ENCODE results near the gene RPS8.
A peak's percentile ranks its signal among the peaks of the same experiment; 100 is the strongest.
"Not testable (repeated sequence)": the region's sequence is repeated elsewhere in the genome, so short reads cannot be mapped to it uniquely, and the experiment has no call there.

Gene RPS8

GRCh38 chr1:44775078-44775929, at the start of gene RPS8:
RPS8 (plus strand) TSS chr1:44775540; CDS start chr1:44775597, 57 bp downstream.
- peak; percentile 97 for DNase-seq

GRCh38 chr1:44730741-44731512, 44.4 kb upstream of the RPS8 start, which contains the start of gene RNU5D-1:
RNU5D-1 (minus strand) TSS chr1:44731170.
- peak; percentile 98 for DNase-seq

- no peak for DNase-seq
Measured at GRCh38 chr1:44733365-44733764, 42.0 kb upstream of the RPS8 start.

GRCh38 chr1:44733784-44734183, 41.6 kb upstream of the RPS8 start:
- no peak for DNase-seq

GRCh38 chr1:44735992-44736391, 39.3 kb upstream of the RPS8 start:
- DNase-seq = no peak

GRCh38 chr1:44738953-44739306, 36.4 kb upstream of the RPS8 start:
- DNase-seq = not testable (repeated sequence)

GRCh38 chr1:44739307-44740178, 35.8 kb upstream of the RPS8 start, which contains the start of gene KIF2C:
KIF2C (plus strand) TSS chr1:44739837; CDS start chr1:44739933, 96 bp downstream.
- peak; percentile 98 for DNase-seq

GRCh38 chr1:44740179-44740617, 35.1 kb upstream of the RPS8 start:
- DNase-seq = peak; percentile 20

GRCh38 chr1:44743211-44743610, 32.1 kb upstream of the RPS8 start:
- peak; percentile 24 for DNase-seq

GRCh38 chr1:44747878-44748277, 27.5 kb upstream of the RPS8 start:
- no peak for DNase-seq

GRCh38 chr1:44757420-44757819, 17.9 kb upstream of the RPS8 start:
- no peak for DNase-seq

GRCh38 chr1:44759077-44759476, 16.3 kb upstream of the RPS8 start:
- DNase-seq = no peak

GRCh38 chr1:44760876-44761275, 14.5 kb upstream of the RPS8 start:
- DNase-seq = no peak

- not testable (repeated sequence) for DNase-seq
Measured at GRCh38 chr1:44766421-44766820, 8.9 kb upstream of the RPS8 start.

- DNase-seq = no peak
Measured at GRCh38 chr1:44775930-44776729, 790 bp downstream of the RPS8 start.

- DNase-seq = no peak
Measured at GRCh38 chr1:44776730-44777068, 1.4 kb downstream of the RPS8 start.

GRCh38 chr1:44777547-44777946, 2.2 kb downstream of the RPS8 start:
- DNase-seq = no peak

- DNase-seq = no peak
Measured at GRCh38 chr1:44777969-44778635, 2.8 kb downstream of the RPS8 start.

GRCh38 chr1:44778705-44779576, 3.6 kb downstream of the RPS8 start:
- no peak for DNase-seq

- no peak for DNase-seq
Measured at GRCh38 chr1:44780583-44781121, 5.3 kb downstream of the RPS8 start.

Measured in hematopoietic multipotent progenitor cell treated with erythropoietin and hydrocortisone succinate and interleukin-3 and kit ligand, for 8 days (in vitro differentiated cells).